ENCODE results near the gene TOMM5. TPM values are rescaled to one million over a fixed set of nuclear protein-coding genes. Genes with fewer than 3 reads are reported as not detected.

The TOMM5 gene
- total and polyA plus RNA-seq, 2 of the 4 experiments (the other 2 are of a cell fraction): 159 to 206 TPM

- no peak overlapping the region for H3K56ac ChIP-seq (ENCODE audit: extremely low read depth, insufficient read depth, low read length)
- H3K9me1 ChIP-seq (ENCODE audit: insufficient read depth, low read length): no peaks in the 10 kb centered on the region
- no peaks in the 10 kb centered on the region for H3K4me1 ChIP-seq (ENCODE audit: control insufficient read depth, insufficient read depth, low read length)
- no peaks in the 10 kb centered on the region for H3K79me1 ChIP-seq (ENCODE audit: low read depth in 1 of 2, low read length in 2 of 2)
- ChIA-PET POLR2A (ENCODE audit: unreplicated experiment) (no interaction called here), CTCF (no interaction called here)
- H3K23ac ChIP-seq (ENCODE audit: low read depth, low read length): no peak overlapping the region
- no peak overlapping the region for H3K14ac ChIP-seq (replicated peaks; ENCODE audit: low read depth, low read length)
- H2AK9ac ChIP-seq (replicated peaks; ENCODE audit: low read depth, low read length, poor library complexity): no peak overlapping the region
- H3K27ac ChIP-seq (ENCODE audit: insufficient read depth, low read length): no peak overlapping the region
- no peak overlapping the region for H2BK20ac ChIP-seq (ENCODE audit: low read depth, low read length)
- H3K4me2 ChIP-seq (ENCODE audit: low read depth, low read length): no peak overlapping the region
- H2BK5ac ChIP-seq (ENCODE audit: low read depth, low read length, poor library complexity, severe bottlenecking): no peak overlapping the region
- DNase-seq: no peak
- H3K9ac ChIP-seq (ENCODE audit: low read depth, low read length): no peak overlapping the region
- no CpG with 5 or more reads among the region's 1 CpG for WGBS, 2 experiments (ENCODE audit: extremely low coverage in 2 of 2, insufficient read length in 1 of 2)
- H4K8ac ChIP-seq (ENCODE audit: low read depth in 2 of 2, low read length in 2 of 2): no peak overlapping the region
- dilution Hi-C loops (cut with HindIII; ENCODE audit: low sequenced_read_pairs, unreplicated experiment): no loop called here
- in situ Hi-C loops (cut with MboI; ENCODE audit: low sequenced_read_pairs): no loop called here
- no peaks in the 10 kb centered on the region for H3K36me3 ChIP-seq (ENCODE audit: control insufficient read depth, insufficient read depth, low read length)
- H3K4ac ChIP-seq (ENCODE audit: low read depth, low read length): no peak overlapping the region
- ATAC-seq (ENCODE audit: low read depth): no peak
- H4K5ac ChIP-seq (ENCODE audit: low read depth, low read length): no peak overlapping the region
- no TSS peak for BruUV-seq (replicated peaks)
- intact Hi-C loops (cut with micrococcal nuclease): no loop called here
- no peak overlapping the region for H4K91ac ChIP-seq (ENCODE audit: insufficient read depth, low read depth, low read length)
- H4K20me1 ChIP-seq (ENCODE audit: insufficient read depth, low read length): no peaks in the 10 kb centered on the region
- no peak overlapping the region for H3K18ac ChIP-seq (ENCODE audit: low read depth, low read length)
- no peak overlapping the region for H2AFZ ChIP-seq (replicated peaks; ENCODE audit: low read length, poor library complexity)
- no peaks in the 10 kb centered on the region for H3K9me3 ChIP-seq (ENCODE audit: control insufficient read depth, insufficient read depth, low read length)
- peaks cover 12% of the 10 kb centered on the region for H3K27me3 ChIP-seq (ENCODE audit: control insufficient read depth, insufficient read depth, low read length)
- H3K4me3 ChIP-seq (ENCODE audit: insufficient read depth, low read depth, low read length): no peak overlapping the region
- no peak overlapping the region for H2AK5ac ChIP-seq (ENCODE audit: low read depth, low read length)
- H2BK15ac ChIP-seq (ENCODE audit: low read depth, low read length): no peak overlapping the region
- no peak overlapping the region for H2BK120ac ChIP-seq (ENCODE audit: low read depth, low read length)
- TF ChIP-seq FOS (IDR thresholded peaks at IDR 0.05; ENCODE audit: low read depth, low read length): no peak
- no peak for TF ChIP-seq RFX5 (IDR thresholded peaks at IDR 0.05; ENCODE audit: low read depth, low read length)
- no peak for TF ChIP-seq RCOR1 (IDR thresholded peaks at IDR 0.05; ENCODE audit: insufficient replicate concordance, low read length)
- TF ChIP-seq RAD21 (IDR thresholded peaks at IDR 0.05; ENCODE audit: low read length): no peak
- TF ChIP-seq MAZ (IDR thresholded peaks at IDR 0.05; ENCODE audit: borderline replicate concordance, low read depth, low read length): no peak
- TF ChIP-seq BHLHE40 (IDR thresholded peaks at IDR 0.05; ENCODE audit: low read depth, low read length): no peak
- no peak for TF ChIP-seq CTCF (conservative IDR thresholded peaks at IDR 0.05; ENCODE audit: low read depth, low read length)
- TF ChIP-seq MXI1 (IDR thresholded peaks at IDR 0.05; ENCODE audit: borderline replicate concordance, low read depth, low read length): no peak
- TF ChIP-seq MAFK (IDR thresholded peaks at IDR 0.05; ENCODE audit: low read depth, low read length): no peak
- no peak for TF ChIP-seq NFE2L2 (IDR thresholded peaks at IDR 0.05; ENCODE audit: low read depth, low read length)
- TF ChIP-seq, protein P1, sequence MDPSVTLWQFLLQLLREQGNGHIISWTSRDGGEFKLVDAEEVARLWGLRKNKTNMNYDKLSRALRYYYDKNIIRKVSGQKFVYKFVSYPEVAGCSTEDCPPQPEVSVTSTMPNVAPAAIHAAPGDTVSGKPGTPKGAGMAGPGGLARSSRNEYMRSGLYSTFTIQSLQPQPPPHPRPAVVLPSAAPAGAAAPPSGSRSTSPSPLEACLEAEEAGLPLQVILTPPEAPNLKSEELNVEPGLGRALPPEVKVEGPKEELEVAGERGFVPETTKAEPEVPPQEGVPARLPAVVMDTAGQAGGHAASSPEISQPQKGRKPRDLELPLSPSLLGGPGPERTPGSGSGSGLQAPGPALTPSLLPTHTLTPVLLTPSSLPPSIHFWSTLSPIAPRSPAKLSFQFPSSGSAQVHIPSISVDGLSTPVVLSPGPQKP (IDR thresholded peaks at IDR 0.05; ENCODE audit: borderline replicate concordance, low read depth, low read length): no peak
- no peak for TF ChIP-seq POLR2A (IDR thresholded peaks at IDR 0.05; ENCODE audit: low read depth, low read length)
- no peak for TF ChIP-seq SMC3 (IDR thresholded peaks at IDR 0.05; ENCODE audit: low read depth, low read length)
- TF ChIP-seq USF2 (IDR thresholded peaks at IDR 0.05; ENCODE audit: low read depth, low read length): no peak
- no peak for TF ChIP-seq CEBPB (IDR thresholded peaks at IDR 0.05; ENCODE audit: low read depth, low read length)
- no peak for TF ChIP-seq CHD1 (IDR thresholded peaks at IDR 0.05; ENCODE audit: low read depth, low read length)
Measured at GRCh38 chr9:37611961-37612360, 19.6 kb upstream of the TOMM5 start.
